H1 (cell line): ENCODE measurements around the gene PAX5. TPM values are rescaled to one million over a fixed set of nuclear protein-coding genes. Genes with fewer than 3 reads are reported as not detected.

Experiments
- CTCF ChIA-PET: fragments of 300-600 bp; sonication (Branson Sonifier 250); formaldehyde crosslinking; loops from one replicate; lab custom pipeline; 2021; ENCODE audit not compliant: partially characterized antibody; lab: Charles Lee
- POLR2A ChIA-PET: fragments of 300-600 bp; sonication (Branson Sonifier 250); formaldehyde crosslinking; loops from one replicate; lab custom pipeline; 2021; ENCODE audit warnings: inconsistent platforms; ENCODE audit not compliant: partially characterized antibody; lab: Charles Lee
- DNase-seq, 2 experiments: peaks; one replicate each; pipeline versions ENCODE4 v3.0.0 to v3.0.0-alpha.2; 2010 to 2022; ENCODE audit warnings: low spot score in 2 of 2, low read depth in 1 of 2, mixed read lengths in 1 of 2
- FAIRE-seq: peaks from 2 replicates; lab custom pipeline; 2011; peaks lifted over from hg19 to GRCh38; lab: Jason Lieb, UNC
- H2AFZ ChIP-seq: 2 replicates; pipeline ENCODE4 v1.8.1; 2012; ENCODE audit warnings: low read length, inconsistent platforms
- H2AK5ac ChIP-seq: 2 replicates; pipeline ENCODE4 v1.6.1; 2013; ENCODE audit warnings: low read depth, low read length
- H2BK120ac ChIP-seq: replicated peaks from 2 replicates; pipeline ENCODE3; 2013; ENCODE audit warnings: low read depth, low read length, inconsistent platforms
- H2BK12ac ChIP-seq: 2 replicates; pipeline ENCODE4 v1.6.1; 2013; ENCODE audit warnings: low read depth, low read length
- H2BK15ac ChIP-seq: 2 replicates; pipeline ENCODE4 v1.6.1; 2013; ENCODE audit warnings: low read length
- H2BK20ac ChIP-seq: 2 replicates; pipeline ENCODE4 v1.6.1; 2013; ENCODE audit warnings: low read length
- H2BK5ac ChIP-seq: 2 replicates; pipeline ENCODE4 v1.6.1; 2013; ENCODE audit warnings: low read depth, low read length
- H3K14ac ChIP-seq: 2 replicates; pipeline ENCODE4 v1.6.1; 2013; ENCODE audit warnings: inconsistent platforms; ENCODE audit not compliant: insufficient read length
- H3K18ac ChIP-seq: 2 replicates; pipeline ENCODE4 v1.6.1; 2013; ENCODE audit warnings: low read length; ENCODE audit errors: extremely low read depth
- H3K23ac ChIP-seq: 2 replicates; pipeline ENCODE4 v1.6.1; 2013; ENCODE audit warnings: inconsistent platforms; ENCODE audit not compliant: insufficient read length
- H3K23me2 ChIP-seq: 2 replicates; pipeline ENCODE4 v1.6.1; 2013; ENCODE audit warnings: low read depth, low read length
- H3K27ac ChIP-seq: 2 replicates; pipeline ENCODE4 v1.6.1; 2011; ENCODE audit warnings: low read depth, low read length, inconsistent platforms
- H3K27me3 ChIP-seq, 4 experiments: replicated peaks in 1 of 4; 1 replicate in 1 of 4; 2 replicates in 3 of 4; pipeline versions ENCODE4 v1.6.1 to v1.8.1; 2011 to 2013; ENCODE audit warnings: low read length in 3 of 4, mild to moderate bottlenecking in 3 of 4, inconsistent platforms in 2 of 4, mixed read lengths in 2 of 4, moderate library complexity in 1 of 4; ENCODE audit not compliant: control insufficient read depth in 3 of 4, insufficient read depth in 3 of 4; ENCODE audit errors: extremely low read depth in 1 of 4
- H3K36me3 ChIP-seq, 4 experiments: 2 replicates each; pipeline versions ENCODE4 v1.6.1 to v1.8.1; 2011 to 2013; ENCODE audit warnings: mild to moderate bottlenecking in 4 of 4, low read length in 3 of 4, moderate library complexity in 2 of 4, control low read depth in 1 of 4, inconsistent platforms in 1 of 4; ENCODE audit not compliant: insufficient read depth in 4 of 4, control insufficient read depth in 2 of 4
- H3K4ac ChIP-seq: replicated peaks from 2 replicates; pipeline ENCODE3; 2013; ENCODE audit warnings: low read length, low read depth, mixed read lengths, inconsistent platforms; ENCODE audit not compliant: insufficient read length
- H3K4me1 ChIP-seq, 4 experiments: replicated peaks in 1 of 4; 1 replicate in 1 of 4; 2 replicates in 3 of 4; pipeline versions ENCODE4 v1.6.1 to v1.8.1; 2011 to 2013; ENCODE audit warnings: low read length in 3 of 4, inconsistent platforms in 2 of 4, mixed read lengths in 1 of 4; ENCODE audit not compliant: insufficient read depth in 4 of 4, control insufficient read depth in 3 of 4
- H3K4me2 ChIP-seq, 2 experiments: 2 replicates each; pipeline versions ENCODE4 v1.6.1 to v1.8.1; 2011 to 2013; ENCODE audit warnings: low read depth in 2 of 2, low read length in 2 of 2, control low read depth in 1 of 2, inconsistent platforms in 1 of 2, mild to moderate bottlenecking in 1 of 2; ENCODE audit not compliant: insufficient read depth in 1 of 2
- H3K4me3 ChIP-seq, 4 experiments: fragments of 200-600, 300-600 bp in 1 of 4; sonication (generic), shearing (Covaris generic), sonication (Bioruptor Twin) in 1 of 4; 2 replicates each; pipeline versions ENCODE4 v1.5.1 to v1.8.1; 2011 to 2016; ENCODE audit warnings: low read length in 4 of 4, low read depth in 3 of 4, control low read depth in 2 of 4, inconsistent platforms in 2 of 4, mild to moderate bottlenecking in 2 of 4, mixed read lengths in 1 of 4, moderate library complexity in 1 of 4; ENCODE audit not compliant: insufficient read depth in 2 of 4; ENCODE audit errors: extremely low read depth in 1 of 4
- H3K56ac ChIP-seq: replicated peaks from 2 replicates; pipeline ENCODE3; 2013; ENCODE audit warnings: low read depth, mild to moderate bottlenecking, mixed read lengths, low read length, inconsistent platforms; ENCODE audit not compliant: insufficient read length
- H3K79me1 ChIP-seq: 2 replicates; pipeline ENCODE4 v1.6.1; 2013; ENCODE audit warnings: low read depth, low read length, control low read depth
- H3K79me2 ChIP-seq, 2 experiments: 2 replicates each; pipeline versions ENCODE4 v1.6.1 to v1.8.1; 2012 to 2013; ENCODE audit warnings: low read length in 2 of 2, mild to moderate bottlenecking in 2 of 2, inconsistent platforms in 1 of 2; ENCODE audit not compliant: insufficient read depth in 2 of 2, control insufficient read depth in 1 of 2
- H3K9ac ChIP-seq, 4 experiments: replicated peaks in 1 of 4; 1 replicate in 1 of 4; 2 replicates in 3 of 4; pipeline versions ENCODE4 v1.6.1 to v1.8.1; 2011 to 2013; ENCODE audit warnings: low read depth in 3 of 4, low read length in 3 of 4, control low read depth in 2 of 4, mild to moderate bottlenecking in 2 of 4, moderate library complexity in 2 of 4, inconsistent platforms in 1 of 4; ENCODE audit errors: extremely low read depth in 1 of 4
- H3K9me3 ChIP-seq, 2 experiments: 2 replicates each; pipeline versions ENCODE4 v1.6.1 to v1.8.1; 2012 to 2013; ENCODE audit warnings: mild to moderate bottlenecking in 2 of 2, moderate library complexity in 2 of 2, control low read depth in 1 of 2, inconsistent platforms in 1 of 2, low read depth in 1 of 2, low read length in 1 of 2, mixed read lengths in 1 of 2; ENCODE audit not compliant: insufficient read depth in 2 of 2
- H4K20me1 ChIP-seq, 2 experiments: replicated peaks in 1 of 2; 2 replicates each; pipeline versions ENCODE3 to v1.8.1; 2011 to 2013; ENCODE audit warnings: inconsistent platforms in 2 of 2, low read length in 2 of 2, mild to moderate bottlenecking in 1 of 2; ENCODE audit not compliant: insufficient read depth in 2 of 2, control insufficient read depth in 1 of 2
- H4K5ac ChIP-seq: 2 replicates; pipeline ENCODE4 v1.6.1; 2013; ENCODE audit warnings: low read length, low read depth, mixed read lengths, inconsistent platforms; ENCODE audit not compliant: insufficient read length
- H4K8ac ChIP-seq: 2 replicates; pipeline ENCODE4 v1.8.0; 2013; ENCODE audit warnings: mild to moderate bottlenecking, moderate library complexity, low read length, inconsistent platforms; ENCODE audit not compliant: insufficient read depth; ENCODE audit errors: extremely low read depth
- H4K91ac ChIP-seq: replicated peaks from 2 replicates; pipeline ENCODE3; 2013; ENCODE audit warnings: low read length, mixed read lengths, inconsistent platforms; ENCODE audit not compliant: insufficient read length
- BACH1 ChIP-seq: IDR thresholded peaks from 2 replicates; pipeline ENCODE4 v1.6.1; 2012; ENCODE audit warnings: low read length, improper control_type of control experiment
- CBX5 ChIP-seq: fragments of 300-800, 300-1000 bp; sonication (generic); IDR thresholded peaks from 2 replicates; pipeline ENCODE4 v1.7.1; 2016; ENCODE audit warnings: antibody characterized with exemption, low read length, low read depth
- CHD1 ChIP-seq: IDR thresholded peaks from 2 replicates; pipeline ENCODE4 v1.6.1; 2012; ENCODE audit warnings: low read depth, low read length, improper control_type of control experiment
- CTBP2 ChIP-seq: IDR thresholded peaks from 2 replicates; pipeline ENCODE4 v1.7.0; 2011; ENCODE audit warnings: borderline replicate concordance, mild to moderate bottlenecking, moderate library complexity, mixed read lengths, low read length; ENCODE audit not compliant: insufficient read depth, insufficient read length
- E2F6 ChIP-seq: IDR thresholded peaks from 2 replicates; pipeline ENCODE4 v1.6.1; 2012; ENCODE audit warnings: inconsistent platforms
- FOSL1 ChIP-seq: IDR thresholded peaks from 2 replicates; pipeline ENCODE4 v1.6.1; 2011; ENCODE audit warnings: mild to moderate bottlenecking, low read depth, low read length, moderate library complexity; ENCODE audit not compliant: insufficient read depth
- GTF2F1 ChIP-seq: IDR thresholded peaks from 2 replicates; pipeline ENCODE4 v1.6.1; 2012; ENCODE audit warnings: low read depth, low read length, improper control_type of control experiment, borderline replicate concordance
- HDAC2 ChIP-seq, 2 experiments: fragments of 300-600 bp in 1 of 2; sonication (generic) in 1 of 2; IDR thresholded peaks; 2 replicates each; pipeline ENCODE4 v1.6.1; 2011 to 2012; ENCODE audit warnings: low read depth in 2 of 2, low read length in 2 of 2, mild to moderate bottlenecking in 2 of 2, moderate library complexity in 2 of 2, borderline replicate concordance in 1 of 2, inconsistent platforms in 1 of 2
- JUND ChIP-seq: IDR thresholded peaks from 2 replicates; pipeline ENCODE4 v1.6.1; 2011; ENCODE audit warnings: mild to moderate bottlenecking, improper control_type of control experiment, low read length
- KDM5A ChIP-seq: fragments of 200-600 bp; IDR thresholded peaks from 2 replicates; pipeline ENCODE4 v1.7.1; 2012; ENCODE audit warnings: mild to moderate bottlenecking, low read length, inconsistent platforms, mixed read lengths
- PHF8 ChIP-seq: fragments of 200-600 bp; sonication (generic); conservative IDR thresholded peaks from 2 replicates; pipeline ENCODE4 v1.7.1; 2012; ENCODE audit warnings: low read depth, mild to moderate bottlenecking, inconsistent platforms, low read length, moderate library complexity
- RBBP5 ChIP-seq: IDR thresholded peaks from 2 replicates; pipeline ENCODE4 v1.7.1; 2012; ENCODE audit warnings: low read depth, mild to moderate bottlenecking, inconsistent platforms, low read length, moderate library complexity, borderline replicate concordance
- SIN3A ChIP-seq, 2 experiments: IDR thresholded peaks in 1 of 2; conservative IDR thresholded peaks in 1 of 2; 2 replicates each; pipeline ENCODE4 v1.6.1; 2011 to 2012; ENCODE audit warnings: low read length in 2 of 2, improper control_type of control experiment in 1 of 2, low read depth in 1 of 2, mild to moderate bottlenecking in 1 of 2
- WGBS, 2 experiments: shearing (Covaris generic) in 1 of 2; methylation state at CpG; one replicate each; pipeline versions ENCODE4 v1.1.6 to v1.1.7; 2013 to 2015; ENCODE audit warnings: low lambda C conversion rate in 2 of 2, mixed read lengths in 2 of 2, inconsistent platforms in 1 of 2, low coverage in 1 of 2, missing lambda C conversion rate in 1 of 2; ENCODE audit not compliant: insufficient replicate concordance in 2 of 2, insufficient coverage in 1 of 2, insufficient read length in 1 of 2; ENCODE audit errors: extremely low coverage in 1 of 2, missing lambda C conversion rate in 1 of 2; 5-methylcytosine and 5-hydroxymethylcytosine counted together
- polyA plus RNA-seq, 7 experiments: library from polyadenylated mRNA; depleted of rRNA in 3 of 7; stranded (reverse) in 5 of 7; unstranded in 2 of 7; fragments of >200 nt in 5 of 7; fragments of 200-250 nt in 2 of 7; gene quantifications; 1 replicate in 5 of 7; 2 replicates in 1 of 7; 4 replicates in 1 of 7; pipeline versions ENCODE4 v1.2.1 to v1.2.3, GENCODE V29; 2011 to 2013; ENCODE audit warnings: missing spikeins in 2 of 7, mixed read lengths in 2 of 7
- total RNA-seq: library from RNA; stranded (reverse); fragmentation: NEBNext Ultra II Directional; extraction: Animal tissue kit (Norgen Biotek cat#: 25700); gene quantifications from 2 replicates; pipeline ENCODE4 v1.2.1, GENCODE V29; 2021

Gene PAX5
- total and polyA plus RNA-seq, 2 of the 8 experiments (the other 6 are each of a cell fraction or from before 2014, with no cell fraction given), result 0.29 to 0.43 TPM

GRCh38 chr9:36932198-36932597 is 101.9 kb downstream of the PAX5 start:
- no peak overlapping the region for H4K91ac ChIP-seq
- no peak overlapping the region for H3K4me3 ChIP-seq
- ChIA-PET POLR2A (no interaction called here), CTCF (interaction anchor here (1.2 to 2.0 kb wide), 3 partner anchors 10 to 38 kb away, joined by 3 to 6 read pairs (median 5); no protein-coding TSS in a partner anchor)
- H3K79me1 ChIP-seq, result no peaks in the 10 kb centered on the region
- no peak overlapping the region for H3K56ac ChIP-seq
- H3K9ac ChIP-seq, result no peak overlapping the region
- no peak overlapping the region for H3K23ac ChIP-seq
- no peaks in the 10 kb centered on the region for H4K20me1 ChIP-seq
- H4K8ac ChIP-seq, result no peak overlapping the region
- no peaks in the 10 kb centered on the region for H3K36me3 ChIP-seq
- no peak overlapping the region for H3K4me2 ChIP-seq
- no peak overlapping the region for H3K14ac ChIP-seq
- peaks cover 1% of the 10 kb centered on the region; the same call in 1 of the 2 replicates for H3K23me2 ChIP-seq
- no peak overlapping the region for H2BK120ac ChIP-seq
- no peak overlapping the region for H3K27ac ChIP-seq
- WGBS, 2 experiments, result 60% methylated on average over 2 of the region's 2 CpGs; no CpG with 5 or more reads in 1 of the 2 experiments
- H3K4me1 ChIP-seq, result peaks cover 0 to 4% (median 0%) of the 10 kb centered on the region in 4 experiments; a peak in 3 of 7 replicates
- FAIRE-seq (no peak), DNase-seq (no peak)
- H2BK12ac ChIP-seq, result no peak overlapping the region
- H4K5ac ChIP-seq, result no peak overlapping the region
- H2BK5ac ChIP-seq, result no peak overlapping the region
- no peak overlapping the region for H2AK5ac ChIP-seq
- no peaks in the 10 kb centered on the region; a peak in 1 of 7 replicates for H3K27me3 ChIP-seq
- no peak overlapping the region for H2AFZ ChIP-seq
- no peaks in the 10 kb centered on the region for H3K79me2 ChIP-seq
- H2BK15ac ChIP-seq, result no peak overlapping the region
- no peak overlapping the region for H3K4ac ChIP-seq
- no peak overlapping the region for H3K18ac ChIP-seq
- H3K9me3 ChIP-seq, result no peaks in the 10 kb centered on the region
- no peak overlapping the region for H2BK20ac ChIP-seq
- TF ChIP-seq HDAC2 (IDR thresholded peaks at IDR 0.05; ENCODE audit: borderline replicate concordance in 1 of 2, low read depth in 2 of 2, low read length in 2 of 2) (no peak), RBBP5 (no peak), CTBP2 (no peak), CHD1 (no peak), SIN3A (conservative IDR thresholded peaks at IDR 0.05 in 1 of 2, IDR thresholded peaks at IDR 0.05 in 1 of 2; ENCODE audit: low read depth in 1 of 2, low read length in 2 of 2) (no peak), KDM5A (no peak), E2F6 (no peak), BACH1 (no peak), PHF8 (no peak), GTF2F1 (no peak), FOSL1 (no peak), JUND (no peak), CBX5 (no peak)
